ENCODE measurements around the gene AQP9. TPM values are rescaled to one million over a fixed set of nuclear protein-coding genes. Genes with fewer than 3 reads are reported as not detected.

The AQP9 gene
- total RNA-seq, 1 donor from 2014 or later = not detected

- H3K27me3 Mint-ChIP-seq (ENCODE audit: low read depth) = peaks cover 7% of the 10 kb centered on the region
Observed at GRCh38 chr15:58134886-58135285, 3.3 kb upstream of the AQP9 start.

GRCh38 chr15:58135511-58136174, 2.5 kb upstream of the AQP9 start:
- TF ChIP-seq CTCF (IDR thresholded peaks at IDR 0.05; ENCODE audit: unreplicated experiment) = no peak

More at GRCh38 chr15:58134886-58135285, 3.3 kb upstream of the AQP9 start:
- Mint-ChIP-seq H3K36me3 (no peaks in the 10 kb centered on the region), H3K4me3 (no peak overlapping the region), H3K9me3 (no peaks in the 10 kb centered on the region), H3K27ac (no peak overlapping the region), H3K4me1 (peaks cover 5% of the 10 kb centered on the region)
- TF ChIP-seq CTCF (IDR thresholded peaks at IDR 0.05; ENCODE audit: unreplicated experiment) = no peak
- no peak for DNase-seq (ENCODE audit: low spot score in 2 of 2, unreplicated experiment in 2 of 2)

GRCh38 chr15:58136731-58137130, 1.4 kb upstream of the AQP9 start:
- DNase-seq (ENCODE audit: low spot score in 2 of 2, unreplicated experiment in 2 of 2) = no peak
- Mint-ChIP-seq H3K9me3 (no peaks in the 10 kb centered on the region), H3K27ac (no peak overlapping the region), H3K4me1 (peaks cover 6% of the 10 kb centered on the region), H3K27me3 (ENCODE audit: low read depth) (peaks cover 7% of the 10 kb centered on the region), H3K4me3 (no peak overlapping the region), H3K36me3 (no peaks in the 10 kb centered on the region)
- TF ChIP-seq CTCF (IDR thresholded peaks at IDR 0.05; ENCODE audit: unreplicated experiment) = no peak

More at GRCh38 chr15:58135511-58136174, 2.5 kb upstream of the AQP9 start:
- no peak for DNase-seq (ENCODE audit: low spot score in 2 of 2, unreplicated experiment in 2 of 2)
- peaks cover 7% of the 10 kb centered on the region for H3K27me3 Mint-ChIP-seq (ENCODE audit: low read depth)
- H3K36me3 Mint-ChIP-seq = no peaks in the 10 kb centered on the region
- peaks cover 6% of the 10 kb centered on the region for H3K4me1 Mint-ChIP-seq
- H3K4me3 Mint-ChIP-seq = no peak overlapping the region
- no peaks in the 10 kb centered on the region for H3K9me3 Mint-ChIP-seq
- H3K27ac Mint-ChIP-seq = no peak overlapping the region

DNA sequence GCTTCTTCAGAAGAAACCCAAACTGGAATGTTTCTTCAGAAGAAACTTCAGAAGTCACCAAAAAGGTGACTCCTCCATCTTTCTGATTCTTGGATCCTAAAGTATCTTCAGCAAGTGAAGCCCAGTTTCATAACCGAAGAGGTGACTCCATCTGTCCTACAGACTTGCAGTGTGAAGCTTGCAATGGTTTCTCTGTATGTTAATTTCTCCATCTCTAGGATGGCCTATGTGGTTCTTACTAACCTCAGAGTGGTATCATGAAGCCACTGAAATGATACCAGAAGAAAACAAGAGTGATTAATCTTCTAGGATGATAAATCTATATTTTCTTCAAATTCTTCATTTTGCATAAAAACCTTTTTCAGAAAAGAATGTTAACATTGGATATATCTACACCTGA, 495 bp upstream of the AQP9 start:
- no peaks in the 10 kb centered on the region for H3K36me3 Mint-ChIP-seq
- no peak for TF ChIP-seq CTCF (IDR thresholded peaks at IDR 0.05; ENCODE audit: unreplicated experiment)
- peaks cover 7% of the 10 kb centered on the region for H3K27me3 Mint-ChIP-seq (ENCODE audit: low read depth)
- H3K4me3 Mint-ChIP-seq = no peak overlapping the region
- H3K9me3 Mint-ChIP-seq = no peaks in the 10 kb centered on the region
- H3K4me1 Mint-ChIP-seq = peaks cover 6% of the 10 kb centered on the region
- H3K27ac Mint-ChIP-seq = no peak overlapping the region
- no peak for DNase-seq (ENCODE audit: low spot score in 2 of 2, unreplicated experiment in 2 of 2)

DNA sequence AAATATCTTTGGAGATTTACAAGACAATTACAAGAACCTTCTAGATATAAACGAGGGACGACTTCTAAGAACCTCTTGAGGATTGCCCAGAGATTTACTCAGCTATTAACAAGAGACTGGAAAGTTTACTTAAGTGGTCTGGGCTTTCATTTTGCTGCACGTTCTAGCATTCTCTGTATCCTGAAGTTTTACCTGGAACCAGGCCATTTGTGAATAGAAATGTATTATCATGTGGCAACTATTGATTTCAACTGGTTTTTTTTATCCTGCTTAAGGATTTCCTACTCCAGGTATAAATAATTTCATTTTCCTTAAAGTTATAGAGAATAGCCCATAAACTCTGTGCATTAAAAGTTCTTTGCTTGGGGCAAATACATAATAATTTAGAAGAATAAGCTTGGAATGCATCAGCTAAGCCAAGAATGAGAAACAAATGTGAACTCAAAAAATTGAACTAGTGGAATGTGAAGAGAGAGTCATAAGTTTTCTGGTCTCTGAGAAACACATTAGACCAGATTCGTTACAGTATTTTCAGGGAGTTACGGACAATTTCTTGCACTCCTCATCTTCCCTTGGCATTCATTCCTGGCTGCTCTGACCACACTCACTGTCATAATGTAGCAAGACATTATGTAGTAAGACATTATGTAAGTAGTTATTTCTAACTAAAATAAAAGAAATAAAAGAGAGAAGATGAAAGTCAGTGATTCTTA, 1.3 kb downstream of the AQP9 start:
- peaks cover 5% of the 10 kb centered on the region for H3K27me3 Mint-ChIP-seq (ENCODE audit: low read depth)
- no peaks in the 10 kb centered on the region for H3K36me3 Mint-ChIP-seq
- TF ChIP-seq CTCF (IDR thresholded peaks at IDR 0.05; ENCODE audit: unreplicated experiment) = no peak
- H3K4me1 Mint-ChIP-seq = peaks cover 6% of the 10 kb centered on the region
- H3K4me3 Mint-ChIP-seq = no peak overlapping the region
- peak overlapping the region; percentile 79 for H3K27ac Mint-ChIP-seq
- H3K9me3 Mint-ChIP-seq = no peaks in the 10 kb centered on the region
- DNase-seq (ENCODE audit: low spot score in 2 of 2, unreplicated experiment in 2 of 2) = no peak

Data from mesothelial cell of epicardium (in vitro differentiated cells).